Activated CD8-positive, alpha-beta T cell treated with anti-CD3 and anti-CD28 coated beads for 36 hours (primary cell): ENCODE measurements around the gene ZFYVE9. TPM values are rescaled to one million over a fixed set of nuclear protein-coding genes. Genes with fewer than 3 reads are reported as not detected.

ENCODE experiments used
- ATAC-seq: fragments of 200-7000 bp; cut with Tn5 transposase; one replicate; pipeline ENCODE4 v1.10.0; 2021; ENCODE audit warnings: mild to moderate bottlenecking, moderate library complexity
- CTCF ChIA-PET: fragments of 350-600 bp; sonication (Branson Sonifier 250); formaldehyde crosslinking; loops from one replicate; lab custom pipeline; 2021; ENCODE audit warnings: antibody characterized with exemption; lab: Charles Lee
- POLR2A ChIA-PET: fragments of 350-600 bp; sonication (Branson Sonifier 250); formaldehyde crosslinking; loops from one replicate; lab custom pipeline; 2021; ENCODE audit warnings: antibody characterized with exemption; lab: Charles Lee
- DNase-seq: peaks from one replicate; pipeline ENCODE4 v3.0.0-alpha.2; 2020
- H3K27ac Mint-ChIP-seq: one replicate; pipeline ENCODE4 v1.8.0; 2021; ENCODE audit warnings: mild to moderate bottlenecking, mixed read lengths
- H3K27me3 Mint-ChIP-seq: one replicate; pipeline ENCODE4 v1.8.0; 2021; ENCODE audit warnings: mixed read lengths
- H3K36me3 Mint-ChIP-seq: one replicate; pipeline ENCODE4 v1.8.0; 2021; ENCODE audit warnings: low read depth, mixed read lengths
- H3K4me1 Mint-ChIP-seq: one replicate; pipeline ENCODE4 v1.8.0; 2021; ENCODE audit warnings: low read depth, mixed read lengths
- H3K4me3 Mint-ChIP-seq: one replicate; pipeline ENCODE4 v1.8.0; 2021; ENCODE audit warnings: mild to moderate bottlenecking, moderate library complexity, mixed read lengths
- H3K9me3 Mint-ChIP-seq: one replicate; pipeline ENCODE4 v1.8.0; 2021; ENCODE audit warnings: mixed read lengths
- CTCF ChIP-seq: fragments of 200-600 bp; IDR thresholded peaks from one replicate; pipeline ENCODE4 v1.8.0; 2022; ENCODE audit warnings: antibody characterized with exemption, mild to moderate bottlenecking
- intact Hi-C: fragments of 100-400 bp; cut with micrococcal nuclease; formaldehyde crosslinking; loops from one replicate; pipeline ENCODE4 v1.10.0; 2022
- total RNA-seq, 2 experiments: library from RNA; stranded (reverse); gene quantifications; one replicate each; pipeline ENCODE4 v1.2.3, GENCODE V29; 2021

Gene ZFYVE9
- total RNA-seq, 2 experiments from 2014 or later = 5.0 to 5.6 TPM

- no peak for ATAC-seq
- Mint-ChIP-seq H3K4me3 (no peak overlapping the region), H3K36me3 (peaks cover 21% of the 10 kb centered on the region), H3K4me1 (peaks cover 2% of the 10 kb centered on the region), H3K27ac (no peak overlapping the region), H3K27me3 (no peaks in the 10 kb centered on the region), H3K9me3 (peaks cover 17% of the 10 kb centered on the region)
- ChIA-PET CTCF (no interaction called here), POLR2A (no interaction called here)
- intact Hi-C loops = no loop called here
- DNase-seq = no peak
- no peak for TF ChIP-seq CTCF
Observed at GRCh38 chr1:52225174-52225573, 83.3 kb downstream of the ZFYVE9 start.

- CTCF ChIA-PET = no interaction called here
- peaks cover 4% of the 10 kb centered on the region for H3K4me1 Mint-ChIP-seq
- intact Hi-C loops = no loop called here
- no peak overlapping the region for H3K27ac Mint-ChIP-seq
- H3K9me3 Mint-ChIP-seq = peaks cover 15% of the 10 kb centered on the region
- no peaks in the 10 kb centered on the region for H3K27me3 Mint-ChIP-seq
- peaks cover 17% of the 10 kb centered on the region for H3K36me3 Mint-ChIP-seq
- ATAC-seq (no peak), DNase-seq (no peak)
- no peak overlapping the region for H3K4me3 Mint-ChIP-seq
- POLR2A ChIA-PET = no interaction called here
- no peak for TF ChIP-seq CTCF
Observed at GRCh38 chr1:52229494-52229893, 87.6 kb downstream of the ZFYVE9 start.

DNA sequence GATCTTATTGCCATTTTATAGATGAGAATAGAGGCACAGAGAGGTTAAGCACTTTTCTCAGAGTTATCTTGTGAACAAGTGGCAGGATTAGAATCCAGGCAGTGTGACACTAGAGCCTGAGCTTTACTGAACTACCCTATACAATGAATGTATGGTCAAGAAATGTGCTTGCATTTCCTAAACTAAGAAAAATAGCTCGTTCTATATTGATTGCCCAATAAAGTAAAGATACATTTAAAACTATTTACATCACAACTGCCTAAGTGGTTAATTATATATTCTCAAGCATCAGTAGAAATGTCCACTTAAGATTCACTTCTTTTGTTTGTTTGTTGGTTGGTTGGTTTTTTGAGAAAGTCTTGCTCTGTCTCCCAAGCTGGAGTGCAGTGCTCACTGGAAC, 91.6 kb downstream of the ZFYVE9 start:
- CTCF ChIA-PET = no interaction called here
- ATAC-seq (no peak), DNase-seq (no peak)
- no peak overlapping the region for H3K27ac Mint-ChIP-seq
- POLR2A ChIA-PET = interaction anchor here (0.6 to 0.7 kb wide), 3 partner anchors 18 to 554 kb away, joined by 3 read pairs; no protein-coding TSS in a partner anchor
- no peaks in the 10 kb centered on the region for H3K36me3 Mint-ChIP-seq
- no peak for TF ChIP-seq CTCF
- intact Hi-C loops = no loop called here
- no peak overlapping the region for H3K4me3 Mint-ChIP-seq
- no peaks in the 10 kb centered on the region for H3K27me3 Mint-ChIP-seq
- no peaks in the 10 kb centered on the region for H3K9me3 Mint-ChIP-seq
- H3K4me1 Mint-ChIP-seq = peaks cover 4% of the 10 kb centered on the region

GRCh38 chr1:52234014-52234413, 92.1 kb downstream of the ZFYVE9 start:
- CTCF ChIA-PET = no interaction called here
- intact Hi-C loops = no loop called here

GRCh38 chr1:52234708-52235107, 92.8 kb downstream of the ZFYVE9 start:
- intact Hi-C loops = no loop called here
- ChIA-PET CTCF (no interaction called here), POLR2A (no interaction called here)
- H3K27me3 Mint-ChIP-seq = no peaks in the 10 kb centered on the region
- no peaks in the 10 kb centered on the region for H3K36me3 Mint-ChIP-seq
- no peaks in the 10 kb centered on the region for H3K9me3 Mint-ChIP-seq
- TF ChIP-seq CTCF = no peak
- ATAC-seq = no peak
- peaks cover 5% of the 10 kb centered on the region for H3K4me1 Mint-ChIP-seq
- DNase-seq = no peak
- no peak overlapping the region for H3K4me3 Mint-ChIP-seq
- no peak overlapping the region for H3K27ac Mint-ChIP-seq

More at GRCh38 chr1:52234014-52234413, 92.1 kb downstream of the ZFYVE9 start:
- Mint-ChIP-seq H3K9me3 (no peaks in the 10 kb centered on the region), H3K4me3 (no peak overlapping the region), H3K27ac (no peak overlapping the region), H3K36me3 (no peaks in the 10 kb centered on the region), H3K27me3 (no peaks in the 10 kb centered on the region), H3K4me1 (peaks cover 4% of the 10 kb centered on the region)
- POLR2A ChIA-PET = interaction anchor here (0.7 kb wide), 1 partner anchor 553 kb away, joined by 3 read pairs; no protein-coding TSS in a partner anchor
- no peak for DNase-seq
- no peak for TF ChIP-seq CTCF
- ATAC-seq = no peak
